PC-9 (cell line): Measurements from ENCODE around the gene ZNF638. TPM values are rescaled to one million over a fixed set of nuclear protein-coding genes. Genes with fewer than 3 reads are reported as not detected.

Experiments used
- BruUV-seq: library from RNA; stranded (reverse); fragments of 400-500 nt; replicated peaks from 2 replicates; lab custom pipeline; 2021; lab: Mats Ljungman, UMichigan
- CTCF ChIA-PET: fragments of 300-600 bp; sonication (Branson Sonifier 250); formaldehyde crosslinking; loops from one replicate; lab custom pipeline; 2022; ENCODE audit warnings: antibody characterized with exemption; lab: Charles Lee
- POLR2A ChIA-PET: fragments of 300-600 bp; sonication (Branson Sonifier 250); formaldehyde crosslinking; loops from one replicate; lab custom pipeline; 2022; ENCODE audit warnings: antibody characterized with exemption; ENCODE audit not compliant: unreplicated experiment; lab: Charles Lee
- DNase-seq, 2 experiments: peaks; one replicate each; pipeline versions ENCODE4 v3.0.0 to v3.0.0-alpha.2; 2015 to 2022; ENCODE audit warnings: mixed read lengths in 1 of 2
- H2AFZ ChIP-seq: fragments of 200-600 bp; sonication (generic); 2 replicates; pipeline ENCODE4 v1.8.1; 2017; ENCODE audit warnings: antibody characterized with exemption
- H3F3A ChIP-seq: fragments of 200-600 bp; sonication (generic); 2 replicates; pipeline ENCODE4 v1.8.1; 2017; ENCODE audit warnings: antibody characterized with exemption, mild to moderate bottlenecking, low read depth; ENCODE audit not compliant: insufficient read depth
- H3K27ac ChIP-seq: fragments of 200-600 bp; sonication (generic); 2 replicates; pipeline ENCODE4 v1.6.1; 2016; ENCODE audit warnings: mixed run types
- H3K27me3 ChIP-seq: fragments of 200-600 bp; sonication (generic); 2 replicates; pipeline ENCODE4 v1.6.1; 2016; ENCODE audit warnings: low read depth, mixed run types; ENCODE audit not compliant: insufficient read depth
- H3K36me3 ChIP-seq: fragments of 200-600 bp; sonication (generic); 2 replicates; pipeline ENCODE4 v1.6.1; 2016; ENCODE audit warnings: low read depth, mixed run types
- H3K4me1 ChIP-seq: fragments of 200-600 bp; sonication (generic); replicated peaks from 2 replicates; pipeline ENCODE4 v1.6.1; 2016; ENCODE audit warnings: mixed run types; ENCODE audit not compliant: insufficient read depth
- H3K4me2 ChIP-seq: fragments of 200-600 bp; sonication (generic); 2 replicates; pipeline ENCODE4 v1.6.1; 2017; ENCODE audit warnings: mixed run types
- H3K4me3 ChIP-seq: fragments of 200-600 bp; sonication (generic); 2 replicates; pipeline ENCODE4 v1.6.1; 2016; ENCODE audit warnings: mixed run types
- H3K79me2 ChIP-seq: fragments of 200-600 bp; sonication (generic); 2 replicates; pipeline ENCODE4 v1.6.1; 2017; ENCODE audit warnings: low read depth, mixed run types
- H3K9me2 ChIP-seq: fragments of 200-600 bp; sonication (generic); 2 replicates; pipeline ENCODE4 v1.8.1; 2017; ENCODE audit warnings: mild to moderate bottlenecking; ENCODE audit not compliant: insufficient read depth
- H3K9me3 ChIP-seq: fragments of 200-600 bp; sonication (generic); 2 replicates; pipeline ENCODE4 v1.8.1; 2016; ENCODE audit warnings: low read depth; ENCODE audit not compliant: insufficient read depth
- H4K20me1 ChIP-seq: fragments of 200-600 bp; sonication (generic); 2 replicates; pipeline ENCODE4 v1.8.1; 2017; ENCODE audit not compliant: insufficient read depth
- CTCF ChIP-seq: fragments of 200-600 bp; sonication (generic); conservative IDR thresholded peaks from 2 replicates; pipeline ENCODE4 v1.6.1; 2017; ENCODE audit warnings: mixed run types, antibody characterized with exemption, mild to moderate bottlenecking, moderate library complexity
- EZH2 ChIP-seq: fragments of 200-600 bp; sonication (generic); IDR thresholded peaks from 2 replicates; pipeline ENCODE4 v1.8.0; 2017; ENCODE audit warnings: antibody characterized with exemption, low read depth
- intact Hi-C: fragments of 100-400 bp; cut with micrococcal nuclease; formaldehyde crosslinking; loops from one replicate; pipeline ENCODE4 v1.10.0; 2022; ENCODE audit not compliant: unreplicated experiment
- total RNA-seq: library from RNA; stranded (reverse); gene quantifications from 2 replicates; pipeline ENCODE4 v1.2.3, GENCODE V29; 2021

Gene ZNF638
- total RNA-seq, 1 experiment from 2014 or later = 109 TPM

GRCh38 chr2:71467180-71467815, 135.7 kb downstream of the ZNF638 start:
- no peaks in the 10 kb centered on the region for H3K9me2 ChIP-seq
- BruUV-seq = no TSS peak
- TF ChIP-seq EZH2 = no peak
- no peak for TF ChIP-seq CTCF
- no peaks in the 10 kb centered on the region for H4K20me1 ChIP-seq
- H3K9me3 ChIP-seq = no peaks in the 10 kb centered on the region; the same call in 1 of the 2 replicates
- peak overlapping the region; percentile 58 for H3K4me3 ChIP-seq
- no peaks in the 10 kb centered on the region for H3K79me2 ChIP-seq
- H3K27ac ChIP-seq = no peak overlapping the region
- peak overlapping the region; percentile 77 for H3K4me2 ChIP-seq
- H3K27me3 ChIP-seq = no peaks in the 10 kb centered on the region
- CTCF ChIA-PET = interaction anchor here (0.5 kb wide), 1 partner anchor 43 kb away, joined by 11 read pairs; no protein-coding TSS in a partner anchor
- no peaks in the 10 kb centered on the region for H3F3A ChIP-seq
- H2AFZ ChIP-seq = peak overlapping the region; percentile 85
- peaks cover 19% of the 10 kb centered on the region for H3K4me1 ChIP-seq
- intact Hi-C loops = no loop called here
- peak in 1 of 2 experiments; percentile 18 for DNase-seq
- H3K36me3 ChIP-seq = no peaks in the 10 kb centered on the region
- POLR2A ChIA-PET = no interaction called here

GRCh38 chr2:71468279-71469015, 136.9 kb downstream of the ZNF638 start:
- Histone ChIP-seq H3K4me1 (peaks cover 19% of the 10 kb centered on the region), H3K79me2 (no peaks in the 10 kb centered on the region), H3K9me3 (no peaks in the 10 kb centered on the region), H4K20me1 (no peaks in the 10 kb centered on the region), H3K9me2 (no peaks in the 10 kb centered on the region), H3K27me3 (no peaks in the 10 kb centered on the region), H2AFZ (no peak overlapping the region), H3K27ac (no peak overlapping the region), H3K4me3 (no peak overlapping the region), H3F3A (no peaks in the 10 kb centered on the region), H3K36me3 (no peaks in the 10 kb centered on the region), H3K4me2 (no peak overlapping the region)
- ChIA-PET POLR2A (no interaction called here), CTCF (interaction anchor here (0.5 kb wide), 1 partner anchor 1637 kb away, joined by 9 read pairs; no protein-coding TSS in a partner anchor)
- intact Hi-C loops = no loop called here
- TF ChIP-seq CTCF = no peak
- TF ChIP-seq EZH2 = no peak
- DNase-seq = no peak
- no TSS peak for BruUV-seq

GRCh38 chr2:71469403-71470398, 138.1 kb downstream of the ZNF638 start:
- no peak for DNase-seq
- H3K4me1 ChIP-seq = peaks cover 24% of the 10 kb centered on the region
- no peaks in the 10 kb centered on the region for H3K9me3 ChIP-seq
- H3K36me3 ChIP-seq = no peaks in the 10 kb centered on the region
- no peak overlapping the region for H3K4me3 ChIP-seq
- TF ChIP-seq CTCF (no peak), EZH2 (no peak)
- no peaks in the 10 kb centered on the region for H3K9me2 ChIP-seq
- H3K4me2 ChIP-seq = no peak overlapping the region
- H3K79me2 ChIP-seq = no peaks in the 10 kb centered on the region
- H4K20me1 ChIP-seq = no peaks in the 10 kb centered on the region
- ChIA-PET POLR2A (no interaction called here), CTCF (no interaction called here)
- BruUV-seq = no TSS peak
- no peak overlapping the region for H3K27ac ChIP-seq
- H2AFZ ChIP-seq = no peak overlapping the region
- intact Hi-C loops = no loop called here
- H3F3A ChIP-seq = no peaks in the 10 kb centered on the region
- no peaks in the 10 kb centered on the region for H3K27me3 ChIP-seq
